ENCODE measurements around the gene ZNF222. TPM values are rescaled to one million over a fixed set of nuclear protein-coding genes. Genes with fewer than 3 reads are reported as not detected.
A peak's percentile ranks its signal among the peaks of the same experiment; 100 is the strongest.

Gene ZNF222
- 1 to 10 TPM; 2.8 to 3.7 TPM for total RNA-seq

- H3K27ac Mint-ChIP-seq = peak within 1 kb of the TSS; percentile 87
- peak; percentile 85 for DNase-seq
- peaks cover 55% of the 10 kb centered on the region for H3K36me3 Mint-ChIP-seq (ENCODE audit: low read depth)
- peaks cover 46% of the 10 kb centered on the region for H3K9me3 Mint-ChIP-seq
- ChIA-PET CTCF (interaction anchor here (2.3 kb wide), 1 partner anchor 24 kb away, joined by 4 read pairs; no protein-coding TSS in a partner anchor), POLR2A (no interaction called here)
- H3K27me3 Mint-ChIP-seq = peaks cover 5% of the 10 kb centered on the region
- peaks cover 17% of the 10 kb centered on the region for H3K4me1 Mint-ChIP-seq
- peak within 1 kb of the TSS; percentile 87 for H3K4me3 Mint-ChIP-seq
Observed at GRCh38 chr19:44025217-44025936, at the start of gene ZNF222. ZNF222 (plus strand) TSS chr19:44025379; CDS start chr19:44025437, 58 bp downstream.

- Mint-ChIP-seq H3K27ac (no peak overlapping the region), H3K4me3 (no peak overlapping the region), H3K36me3 (ENCODE audit: low read depth) (peaks cover 3% of the 10 kb centered on the region), H3K4me1 (no peaks in the 10 kb centered on the region), H3K27me3 (no peaks in the 10 kb centered on the region), H3K9me3 (peaks cover 40% of the 10 kb centered on the region)
- DNase-seq = no peak
- POLR2A ChIA-PET = no interaction called here
- CTCF ChIA-PET = no interaction called here
Observed at GRCh38 chr19:43976732-43977131, 48.4 kb upstream of the ZNF222 start.

GRCh38 chr19:43983544-43983911 lies 41.7 kb upstream of the ZNF222 start:
- H3K9me3 Mint-ChIP-seq = peaks cover 18% of the 10 kb centered on the region
- peak overlapping the region; percentile 62 for H3K27ac Mint-ChIP-seq
- peaks cover 20% of the 10 kb centered on the region for H3K36me3 Mint-ChIP-seq (ENCODE audit: low read depth)
- H3K27me3 Mint-ChIP-seq = no peaks in the 10 kb centered on the region
- ChIA-PET POLR2A (no interaction called here), CTCF (no interaction called here)
- no peak for DNase-seq
- H3K4me3 Mint-ChIP-seq = peak overlapping the region; percentile 56
- H3K4me1 Mint-ChIP-seq = peaks cover 15% of the 10 kb centered on the region

GRCh38 chr19:43983912-43984686 lies 41.1 kb upstream of the ZNF222 start, which contains the start of gene ZNF155:
ZNF155 (plus strand) TSS chr19:43984188; CDS start chr19:43988544, 4,356 bp downstream.
- DNase-seq = peak; percentile 74
- CTCF ChIA-PET = no interaction called here
- H3K27ac Mint-ChIP-seq = peak within 1 kb of the TSS; percentile 96
- peaks cover 15% of the 10 kb centered on the region for H3K4me1 Mint-ChIP-seq
- POLR2A ChIA-PET = no interaction called here
- H3K27me3 Mint-ChIP-seq = no peaks in the 10 kb centered on the region
- H3K36me3 Mint-ChIP-seq (ENCODE audit: low read depth) = peaks cover 26% of the 10 kb centered on the region
- peaks cover 23% of the 10 kb centered on the region for H3K9me3 Mint-ChIP-seq
- peak within 1 kb of the TSS; percentile 92 for H3K4me3 Mint-ChIP-seq

- ChIA-PET CTCF (interaction anchor here (1.2 kb wide), 1 partner anchor 16 kb away, joined by 3 read pairs; no protein-coding TSS in a partner anchor), POLR2A (interaction anchor here (0.6 kb wide), 1 partner anchor 269 kb away, joined by 5 read pairs; no protein-coding TSS in a partner anchor)
- Mint-ChIP-seq H3K9me3 (peaks cover 24% of the 10 kb centered on the region), H3K4me1 (peaks cover 15% of the 10 kb centered on the region), H3K4me3 (peak overlapping the region; percentile 92), H3K36me3 (ENCODE audit: low read depth) (peaks cover 31% of the 10 kb centered on the region), H3K27ac (peak overlapping the region; percentile 96), H3K27me3 (no peaks in the 10 kb centered on the region)
- DNase-seq = peak; percentile 7
Observed at GRCh38 chr19:43984687-43985000, 40.5 kb upstream of the ZNF222 start.

- Mint-ChIP-seq H3K4me1 (peaks cover 10% of the 10 kb centered on the region), H3K36me3 (ENCODE audit: low read depth) (peaks cover 53% of the 10 kb centered on the region), H3K4me3 (no peak overlapping the region), H3K27me3 (peaks cover 1% of the 10 kb centered on the region), H3K9me3 (peaks cover 40% of the 10 kb centered on the region), H3K27ac (no peak overlapping the region)
- DNase-seq = no peak
- CTCF ChIA-PET = no interaction called here
- POLR2A ChIA-PET = no interaction called here
Observed at GRCh38 chr19:43997631-43998290, 27.4 kb upstream of the ZNF222 start.

GRCh38 chr19:44002212-44002565 lies 23.0 kb upstream of the ZNF222 start:
- POLR2A ChIA-PET = no interaction called here
- Mint-ChIP-seq H3K36me3 (ENCODE audit: low read depth) (peaks cover 34% of the 10 kb centered on the region), H3K9me3 (peaks cover 39% of the 10 kb centered on the region), H3K27me3 (peaks cover 1% of the 10 kb centered on the region), H3K4me1 (peaks cover 19% of the 10 kb centered on the region), H3K4me3 (peak overlapping the region; percentile 98), H3K27ac (peak overlapping the region; percentile 97)
- CTCF ChIA-PET = interaction anchor here (0.6 to 1.6 kb wide), 3 partner anchors 23 to 93 kb away, joined by 4 to 7 read pairs (median 4); partner anchors contain the start of gene ZNF222
- no peak for DNase-seq

GRCh38 chr19:44002566-44003460 lies 22.4 kb upstream of the ZNF222 start, which contains the start of gene ZNF230:
ZNF230 (plus strand) TSS chr19:44002957; CDS start chr19:44007079, 4,122 bp downstream.
- H3K27ac Mint-ChIP-seq = peak within 1 kb of the TSS; percentile 97
- peaks cover 35% of the 10 kb centered on the region for H3K36me3 Mint-ChIP-seq (ENCODE audit: low read depth)
- peaks cover 1% of the 10 kb centered on the region for H3K27me3 Mint-ChIP-seq
- peak; percentile 90 for DNase-seq
- H3K9me3 Mint-ChIP-seq = peaks cover 44% of the 10 kb centered on the region
- H3K4me1 Mint-ChIP-seq = peaks cover 19% of the 10 kb centered on the region
- ChIA-PET CTCF (interaction anchor here (0.6 to 1.6 kb wide), 3 partner anchors 47 to 92 kb away, joined by 3 to 7 read pairs (median 4); no protein-coding TSS in a partner anchor), POLR2A (no interaction called here)
- H3K4me3 Mint-ChIP-seq = peak within 1 kb of the TSS; percentile 98

- peak; percentile 9 for DNase-seq
- peaks cover 19% of the 10 kb centered on the region for H3K4me1 Mint-ChIP-seq
- H3K9me3 Mint-ChIP-seq = peaks cover 45% of the 10 kb centered on the region
- H3K27me3 Mint-ChIP-seq = peaks cover 1% of the 10 kb centered on the region
- peak overlapping the region; percentile 98 for H3K4me3 Mint-ChIP-seq
- peaks cover 40% of the 10 kb centered on the region for H3K36me3 Mint-ChIP-seq (ENCODE audit: low read depth)
- peak overlapping the region; percentile 97 for H3K27ac Mint-ChIP-seq
- CTCF ChIA-PET = interaction anchor here (0.6 to 1.2 kb wide), 3 partner anchors 46 to 110 kb away, joined by 3 to 5 read pairs (median 3); partner anchors contain the start of gene ZNF45
- POLR2A ChIA-PET = interaction anchor here (0.7 kb wide), 2 partner anchors 25 to 53 kb away, joined by 3 read pairs; partner anchors contain the start of gene ZNF221
Observed at GRCh38 chr19:44003461-44004009, 21.6 kb upstream of the ZNF222 start.

GRCh38 chr19:44005973-44006372 lies 19.2 kb upstream of the ZNF222 start:
- Mint-ChIP-seq H3K4me1 (peaks cover 19% of the 10 kb centered on the region), H3K9me3 (peaks cover 56% of the 10 kb centered on the region), H3K4me3 (no peak overlapping the region), H3K27ac (no peak overlapping the region), H3K27me3 (no peaks in the 10 kb centered on the region), H3K36me3 (ENCODE audit: low read depth) (peaks cover 61% of the 10 kb centered on the region)
- ChIA-PET CTCF (no interaction called here), POLR2A (no interaction called here)
- DNase-seq = no peak

- peaks cover 72% of the 10 kb centered on the region for H3K36me3 Mint-ChIP-seq (ENCODE audit: low read depth)
- peaks cover 12% of the 10 kb centered on the region for H3K4me1 Mint-ChIP-seq
- ChIA-PET POLR2A (no interaction called here), CTCF (interaction anchor here (0.6 kb wide), 1 partner anchor 205 kb away, joined by 3 read pairs; no protein-coding TSS in a partner anchor)
- H3K27me3 Mint-ChIP-seq = no peaks in the 10 kb centered on the region
- H3K4me3 Mint-ChIP-seq = no peak overlapping the region
- H3K9me3 Mint-ChIP-seq = peaks cover 60% of the 10 kb centered on the region
- no peak overlapping the region for H3K27ac Mint-ChIP-seq
- no peak for DNase-seq
Observed at GRCh38 chr19:44007473-44007872, 17.7 kb upstream of the ZNF222 start.

GRCh38 chr19:44010468-44010867 lies 14.7 kb upstream of the ZNF222 start:
- CTCF ChIA-PET = no interaction called here
- H3K9me3 Mint-ChIP-seq = peaks cover 76% of the 10 kb centered on the region
- H3K27me3 Mint-ChIP-seq = no peaks in the 10 kb centered on the region

More at GRCh38 chr19:44010468-44010867, 14.7 kb upstream of the ZNF222 start:
- H3K27ac Mint-ChIP-seq = no peak overlapping the region
- no peaks in the 10 kb centered on the region for H3K4me1 Mint-ChIP-seq
- no peak overlapping the region for H3K4me3 Mint-ChIP-seq
- H3K36me3 Mint-ChIP-seq (ENCODE audit: low read depth) = peaks cover 72% of the 10 kb centered on the region
- DNase-seq = no peak
- POLR2A ChIA-PET = no interaction called here
